ENCODE data around the gene PRKN.

The PRKN gene

GRCh38 chr6:161414707-161415106 lies 1312.9 kb downstream of the PRKN start:
- DNase-seq = no peak

DNA sequence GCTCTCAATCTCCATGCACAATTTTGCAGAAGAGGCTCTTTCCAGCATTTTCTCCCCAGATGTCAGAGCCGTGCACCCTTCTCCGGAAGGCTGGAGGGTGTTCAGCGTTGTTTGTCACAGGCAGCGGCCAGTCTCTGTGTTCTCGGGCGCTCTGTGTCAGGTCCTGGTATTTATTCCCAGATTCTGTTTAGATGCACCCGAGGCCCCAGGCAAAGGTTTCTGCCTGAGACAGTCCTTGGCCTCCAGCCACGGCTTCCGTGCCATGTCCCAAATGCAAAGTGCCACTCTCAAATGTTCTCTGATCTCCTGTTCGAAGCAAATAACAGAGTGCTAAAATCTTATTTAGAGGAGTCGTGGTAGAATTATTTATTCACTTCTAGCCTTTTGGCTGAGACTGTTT lies 1313.4 kb downstream of the PRKN start:
- DNase-seq = no peak

- no peak for DNase-seq
Observed at GRCh38 chr6:161413355-161413771, 1314.2 kb downstream of the PRKN start.

GRCh38 chr6:161412795-161413194 lies 1314.8 kb downstream of the PRKN start:
- DNase-seq = no peak

DNA sequence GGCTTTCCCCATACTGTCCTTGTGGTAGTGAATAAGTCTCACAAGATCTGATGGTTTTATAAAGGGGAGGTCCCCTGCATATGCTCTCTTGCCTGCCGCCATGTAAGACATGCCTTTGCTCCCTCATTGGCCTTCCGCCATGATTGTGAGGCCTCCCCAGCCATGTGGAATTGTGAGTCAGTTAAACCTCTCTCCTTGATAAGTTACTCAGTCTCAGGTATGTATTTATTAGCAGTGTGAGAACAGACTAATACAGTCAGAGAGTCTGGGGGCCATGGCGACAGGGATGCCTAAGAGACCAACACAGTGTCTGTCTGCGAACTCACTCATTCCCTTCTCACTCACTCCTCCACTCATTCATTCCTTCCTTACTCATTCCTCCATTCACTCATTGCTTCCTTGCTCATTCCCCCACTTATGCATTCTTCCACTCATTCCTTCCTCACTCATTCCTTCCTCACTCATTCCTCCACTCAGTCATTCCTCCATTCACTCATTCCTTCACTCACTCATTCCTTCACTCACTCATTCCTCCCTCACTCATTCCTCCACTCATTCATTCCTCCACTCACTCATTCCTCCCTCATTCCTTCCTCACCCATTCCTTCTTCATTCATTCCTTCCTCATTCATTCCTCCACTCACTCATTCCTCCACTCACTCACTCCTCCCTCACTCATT lies 1316.2 kb downstream of the PRKN start:
- DNase-seq = no peak

DNA sequence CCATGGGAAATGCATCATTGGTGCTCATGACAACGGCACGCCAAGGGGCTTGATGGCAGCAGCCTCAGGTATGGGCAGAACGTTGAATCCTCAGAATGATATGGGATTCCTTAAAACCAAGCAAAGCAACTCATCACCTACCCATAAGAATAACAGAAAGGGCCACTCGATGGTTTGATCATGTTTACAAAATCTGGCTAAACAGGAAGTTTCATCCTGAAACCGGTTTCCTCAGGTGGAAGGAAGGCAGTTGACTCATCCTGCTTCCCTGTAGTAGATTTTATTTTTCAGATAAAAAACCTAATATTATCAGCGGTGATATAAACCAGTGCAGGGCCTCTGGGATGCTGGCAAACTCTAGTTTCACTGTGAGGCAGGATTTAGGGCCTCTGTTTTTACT lies 1316.8 kb downstream of the PRKN start:
- no peak for DNase-seq

- DNase-seq = no peak
Observed at GRCh38 chr6:161410076-161410475, 1317.5 kb downstream of the PRKN start.

DNA sequence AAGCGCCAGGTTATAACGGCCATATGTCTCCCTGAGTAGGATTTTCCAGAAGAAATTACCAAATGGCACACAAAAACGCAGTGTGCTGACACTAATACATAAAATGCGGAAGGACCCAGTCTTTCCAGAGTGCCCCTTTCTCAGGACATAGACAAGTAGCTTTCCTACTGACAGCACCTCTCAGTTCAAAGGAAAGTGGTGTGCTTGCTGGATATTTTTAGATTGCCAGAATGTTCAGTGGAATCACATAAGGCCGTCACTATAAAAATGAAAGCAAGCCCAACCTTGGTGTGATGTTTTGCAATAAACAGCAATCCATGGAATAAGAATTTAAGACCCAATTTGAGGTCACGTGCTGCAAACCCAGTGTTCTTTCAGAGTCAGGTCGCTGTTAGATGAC lies 1318.2 kb downstream of the PRKN start:
- DNase-seq = no peak

- DNase-seq = no peak
Observed at GRCh38 chr6:161408041-161408440, 1319.5 kb downstream of the PRKN start.

DNA sequence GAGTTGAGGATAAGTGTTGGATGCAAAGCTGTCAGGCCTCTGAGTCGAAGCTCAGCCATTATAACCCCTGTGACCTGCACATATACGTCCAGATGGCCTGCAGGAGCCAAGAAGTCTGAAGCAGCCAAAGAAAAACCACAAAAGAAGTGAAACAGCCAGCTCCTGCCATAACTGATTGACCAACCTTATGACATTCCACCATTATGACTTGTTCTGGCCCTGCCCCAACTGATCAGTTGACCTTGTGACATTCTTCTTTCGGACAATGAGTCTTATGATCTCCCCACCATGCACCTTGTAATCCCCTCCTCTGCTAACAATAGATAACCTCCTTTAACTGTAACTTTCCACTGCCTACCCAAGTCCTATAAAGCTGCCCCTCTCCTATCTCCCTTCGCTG lies 1320.0 kb downstream of the PRKN start:
- no peak for DNase-seq

DNA sequence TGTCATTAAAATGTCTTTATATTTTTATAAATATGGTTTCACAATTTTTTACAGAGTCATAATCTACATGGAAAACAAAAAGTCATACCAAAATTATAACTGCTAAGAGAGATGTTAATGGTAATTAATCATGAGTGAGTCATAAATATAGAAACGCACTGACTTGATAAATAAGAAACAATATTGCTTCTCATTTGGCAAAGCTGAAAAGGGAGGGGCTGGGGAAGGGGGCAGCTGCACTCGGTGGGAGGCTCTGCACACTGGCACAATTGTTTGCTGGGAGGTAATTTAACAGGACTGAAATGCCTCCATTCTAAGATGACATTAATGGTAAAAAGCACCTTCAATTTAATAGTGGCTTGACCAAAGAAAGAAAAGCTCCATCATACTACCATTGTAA lies 1320.5 kb downstream of the PRKN start:
- DNase-seq = no peak

- no peak for DNase-seq
Observed at GRCh38 chr6:161406646-161407045, 1320.9 kb downstream of the PRKN start.

DNA sequence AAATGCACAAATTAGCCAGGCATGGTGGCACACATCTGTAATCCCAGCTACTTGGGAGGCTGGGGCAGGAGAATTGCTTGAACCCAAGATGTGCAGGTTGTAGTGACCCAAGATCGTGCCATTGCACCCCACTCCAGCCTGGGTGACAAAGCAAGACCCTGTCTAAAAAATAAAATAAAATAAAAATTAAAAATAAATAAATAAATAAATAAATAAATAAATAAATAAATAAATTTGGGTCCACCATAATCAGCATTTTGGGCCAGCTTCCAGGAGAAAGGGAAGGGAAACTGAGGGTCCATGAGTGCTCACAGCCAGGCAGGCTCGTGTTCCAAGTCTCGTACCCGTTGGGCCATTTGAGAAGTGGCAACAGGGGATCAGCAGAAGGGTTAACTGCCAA lies 1322.1 kb downstream of the PRKN start:
- DNase-seq = no peak

DNA sequence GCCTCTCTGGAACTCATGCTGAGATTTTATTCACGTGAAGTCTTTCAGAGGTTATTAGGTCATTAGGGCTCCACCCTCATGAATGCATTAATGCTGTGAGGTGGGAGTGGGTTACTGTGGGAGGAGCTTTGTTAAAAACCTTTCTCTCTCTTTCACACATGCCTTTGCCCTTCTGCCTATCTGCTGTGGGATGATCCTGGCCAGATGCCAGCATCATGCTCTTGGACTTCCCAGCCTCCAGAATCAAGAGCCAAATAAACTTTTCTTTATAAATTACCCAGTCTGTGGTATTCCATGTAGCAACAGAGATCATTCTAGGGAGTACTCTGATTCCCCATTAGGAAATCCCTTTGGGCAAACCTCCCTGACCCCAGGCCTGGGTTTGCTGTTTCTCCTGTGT lies 1323.8 kb downstream of the PRKN start:
- DNase-seq = no peak

DNA sequence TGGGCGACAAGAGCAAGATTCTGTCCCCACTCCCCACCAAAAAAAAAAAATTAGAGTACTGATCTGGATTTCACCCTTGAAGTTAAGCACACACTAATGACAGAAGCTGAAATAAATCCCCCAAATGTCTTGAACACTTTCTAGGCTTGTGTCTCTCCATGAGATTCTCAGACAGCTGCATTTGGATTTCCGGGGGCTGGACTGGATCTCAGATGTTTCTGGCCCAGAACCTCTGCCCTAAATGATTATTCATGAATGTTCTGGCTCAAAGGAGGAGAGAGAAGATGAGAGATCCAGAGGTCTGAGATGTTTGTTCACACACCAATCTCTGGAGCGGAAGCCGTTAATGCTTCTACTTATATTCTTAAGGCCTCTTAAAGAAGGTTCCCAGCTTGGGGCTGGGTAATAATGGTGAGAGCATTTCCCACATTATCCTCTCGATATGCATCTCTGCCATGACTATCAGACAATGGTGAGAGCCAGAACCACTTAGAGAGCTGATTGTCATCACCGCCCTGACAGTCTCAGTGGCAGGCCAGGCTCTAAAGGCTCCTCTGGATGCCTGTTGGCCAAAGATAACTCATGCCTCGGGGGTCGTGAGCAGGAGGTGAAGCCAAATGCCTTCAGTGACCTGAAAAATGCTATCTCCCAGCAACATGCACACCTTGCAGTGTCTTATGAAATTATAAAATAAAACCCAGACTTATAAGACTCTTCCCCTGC lies 1325.8 kb downstream of the PRKN start:
- no peak for DNase-seq

- DNase-seq = no peak
Observed at GRCh38 chr6:161400671-161401070, 1326.9 kb downstream of the PRKN start.

DNA sequence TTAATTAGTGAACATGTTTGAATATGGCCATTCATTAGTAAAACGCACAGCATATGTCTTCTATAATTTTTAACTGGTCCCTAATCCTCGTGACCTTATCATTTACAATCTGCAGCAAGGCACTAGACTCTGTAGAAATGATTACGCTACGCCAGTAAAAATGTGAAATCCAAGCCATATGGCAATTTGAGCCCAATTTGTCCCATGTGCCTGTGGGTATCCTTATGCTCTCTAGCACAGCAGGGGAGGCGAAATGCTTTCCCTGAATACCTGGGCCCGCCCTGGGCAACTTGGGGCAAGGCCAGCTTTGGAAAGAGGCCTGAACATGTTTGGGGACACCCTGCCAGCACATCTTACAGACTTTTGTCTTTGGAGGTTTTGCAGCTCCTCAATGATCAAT lies 1331.0 kb downstream of the PRKN start:
- no peak for DNase-seq

DNA sequence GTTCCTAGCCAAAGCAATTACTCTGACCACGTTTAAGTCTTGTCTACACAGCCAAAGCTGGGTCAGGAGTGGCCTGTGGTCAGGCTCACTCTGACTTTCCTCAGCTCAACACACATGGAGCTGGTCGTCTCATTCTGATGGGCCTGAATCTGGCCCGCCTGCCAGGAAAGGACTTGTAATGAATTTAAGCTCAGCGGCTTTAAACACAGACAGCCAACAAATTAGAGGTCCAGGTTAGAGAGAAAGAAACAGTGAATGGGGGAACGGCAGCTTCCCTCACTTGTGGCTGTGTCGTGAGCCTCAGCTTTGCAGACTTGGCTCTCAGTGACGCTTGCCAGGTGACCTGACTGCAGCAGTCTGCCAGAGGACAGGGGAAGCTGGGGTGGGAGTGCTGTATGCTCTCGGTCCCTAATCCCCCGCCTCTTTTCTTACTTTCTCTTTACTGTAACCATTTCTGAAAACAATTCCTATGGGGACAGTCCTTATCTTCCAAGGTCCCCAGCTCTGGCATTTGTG lies 1331.8 kb downstream of the PRKN start:
- no peak for DNase-seq

- no peak for DNase-seq
Observed at GRCh38 chr6:161394437-161394836, 1333.1 kb downstream of the PRKN start.

DNA sequence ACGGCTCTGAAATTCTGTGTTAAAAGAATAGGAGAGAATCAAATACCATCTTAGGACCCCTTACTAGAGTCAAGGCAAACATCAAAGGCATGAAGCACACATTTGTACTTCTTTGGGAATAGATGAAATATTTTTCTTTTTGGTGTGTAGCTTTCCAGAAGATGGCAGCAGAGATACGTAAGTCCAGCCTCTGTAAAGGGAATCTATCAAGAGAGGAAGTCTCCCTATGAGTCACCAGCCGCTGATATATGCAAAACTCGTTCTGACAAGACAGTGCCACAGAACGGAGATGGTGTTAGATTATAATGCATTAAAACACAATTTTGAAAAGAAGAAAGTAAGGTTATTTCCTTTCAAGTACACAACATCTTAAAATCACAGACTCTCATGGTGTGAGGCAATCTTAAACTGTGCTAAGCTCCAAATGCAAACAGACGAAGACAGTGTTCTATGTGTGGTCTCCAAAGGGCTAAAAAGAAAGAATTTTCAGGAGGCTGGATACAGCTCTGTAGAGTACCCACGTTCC lies 1333.7 kb downstream of the PRKN start:
- peak; percentile 72 for DNase-seq

- DNase-seq = no peak
Observed at GRCh38 chr6:161393292-161393691, 1334.3 kb downstream of the PRKN start.

DNA sequence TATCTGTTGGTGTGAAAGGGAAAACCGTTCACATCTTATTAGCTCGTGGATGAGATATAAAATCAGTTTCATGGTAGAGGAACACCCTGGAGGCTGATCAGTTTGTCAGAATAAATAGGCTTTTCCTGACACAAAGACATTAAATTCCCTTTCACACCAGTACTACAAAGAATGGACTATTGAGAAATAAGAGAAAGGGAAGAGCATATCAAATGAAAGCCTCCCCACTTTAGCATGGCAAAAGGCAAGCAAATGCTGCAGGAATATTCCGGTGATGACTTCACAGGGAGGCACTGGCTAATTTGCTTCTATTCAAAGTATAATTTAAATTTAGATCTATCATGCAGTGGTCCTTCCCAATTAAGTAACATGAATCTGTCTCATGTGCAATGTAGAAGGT lies 1337.8 kb downstream of the PRKN start:
- DNase-seq = no peak

DNA sequence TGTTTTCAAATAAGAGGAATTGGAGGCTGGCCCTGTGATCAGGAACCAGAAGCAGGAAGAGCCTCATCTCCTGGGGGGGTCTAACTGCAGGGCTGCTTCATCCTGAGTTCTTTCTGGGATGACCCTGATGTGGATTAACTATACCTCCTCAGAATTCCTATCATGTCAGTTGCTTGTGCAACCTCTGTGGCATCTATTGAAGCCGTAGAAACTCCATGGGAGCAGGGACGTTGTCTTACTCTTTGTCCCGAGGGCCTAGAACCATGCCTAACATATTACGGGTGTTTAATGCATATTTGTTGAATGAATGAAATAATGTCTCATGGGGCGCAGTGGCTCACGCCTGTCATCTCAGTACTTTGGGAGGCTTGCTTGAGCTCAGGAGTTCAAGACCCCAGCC lies 1343.6 kb downstream of the PRKN start:
- DNase-seq = no peak

DNA sequence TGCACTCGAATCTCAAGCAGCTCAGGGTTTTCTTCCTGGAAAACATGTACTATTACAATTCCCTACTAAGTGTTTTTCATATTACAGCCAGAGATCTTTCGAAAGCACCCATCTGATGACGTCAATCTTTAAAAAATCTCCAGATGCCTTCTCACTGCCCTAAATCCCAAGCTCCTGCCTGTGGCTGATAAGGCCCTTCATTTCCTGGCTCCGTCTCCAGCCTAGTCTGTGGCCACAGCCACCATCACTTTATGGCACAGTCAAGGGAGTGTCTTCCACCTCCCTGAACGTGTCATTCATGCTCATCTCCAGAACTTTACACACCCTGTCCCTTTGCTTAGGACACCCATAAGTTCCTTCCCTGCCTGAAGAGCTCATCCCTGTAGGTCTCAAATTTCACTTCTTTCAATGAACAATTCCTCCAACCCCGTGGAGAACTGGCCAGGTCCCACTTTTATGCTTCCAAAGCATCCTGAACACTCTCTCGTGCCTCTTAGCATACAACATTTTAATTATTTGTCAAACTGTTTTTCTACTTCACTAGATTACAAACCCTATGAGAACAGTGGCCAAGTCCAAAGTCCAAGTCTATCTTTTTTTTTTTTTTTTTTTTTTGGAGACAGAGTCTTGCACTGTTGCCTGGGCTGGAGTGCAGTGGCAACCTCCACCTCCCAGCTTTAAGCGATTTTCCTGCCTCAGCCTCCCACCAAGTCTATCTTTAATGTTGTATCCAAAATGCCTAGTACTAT lies 1347.6 kb downstream of the PRKN start:
- DNase-seq = no peak

Data from CD4-positive, alpha-beta T cell treated with Interleukin-12 subunit alpha and Interleukin-12 subunit beta, for 1 hour (primary cell).